ENCODE measurements around the gene ZNF212.

DNA sequence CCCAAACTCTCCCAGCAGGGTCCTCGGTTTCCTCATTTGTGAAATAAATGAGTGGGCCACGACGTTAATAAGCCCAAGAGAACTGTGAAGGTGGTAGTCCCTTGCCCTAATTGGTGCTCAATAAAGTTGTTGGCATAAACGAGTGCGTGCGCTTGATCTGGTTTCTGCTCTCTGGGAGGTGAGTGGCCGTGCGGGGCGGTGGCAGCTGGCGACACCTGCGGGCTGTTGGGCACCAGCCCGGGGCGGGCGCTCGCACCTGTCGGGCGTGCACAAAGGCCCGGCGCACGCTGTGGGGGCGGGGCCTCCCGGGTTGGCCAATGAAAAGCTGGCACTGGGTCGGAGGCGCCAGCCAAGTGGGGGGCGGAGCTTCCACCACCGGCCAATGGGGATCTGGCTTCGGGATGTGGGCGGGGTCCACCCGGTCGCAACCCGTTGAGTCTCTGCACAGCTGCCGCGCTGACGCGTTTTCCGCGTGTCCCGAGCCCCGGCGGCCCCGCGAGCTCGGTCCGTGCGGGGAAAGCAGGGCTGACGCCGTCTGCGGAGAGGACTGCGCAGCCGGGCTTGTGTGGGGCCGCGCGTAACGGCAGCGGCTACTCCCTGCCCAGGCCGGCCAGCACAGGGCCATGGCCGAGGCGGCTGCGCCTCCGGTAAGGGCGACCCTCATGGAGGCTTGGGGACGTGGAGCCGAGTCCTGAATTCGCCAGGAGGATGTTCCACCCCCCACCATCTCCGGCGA lies 45.6 kb downstream of the ZNF212 start:
- TF ChIP-seq NFIC (IDR thresholded peaks at IDR 0.05; ENCODE audit: borderline replicate concordance) (0 out of 2 replicates have a peak, but pooled peaks have one; percentile 11), EZH2phosphoT487 (IDR thresholded peaks at IDR 0.05; ENCODE audit: borderline replicate concordance, low read depth) (no peak), SMC3 (IDR thresholded peaks at IDR 0.05; ENCODE audit: low read depth, low read length) (no peak), POLR2AphosphoS5 (IDR thresholded peaks at IDR 0.05; ENCODE audit: low read depth, low read length) (peak; percentile 31; the same call in 1 of the 2 replicates), JUND (IDR thresholded peaks at IDR 0.05) (no peak), TAF1 (IDR thresholded peaks at IDR 0.05; ENCODE audit: borderline replicate concordance, low read depth, low read length) (no peak), MXI1 (IDR thresholded peaks at IDR 0.05; ENCODE audit: low read depth, low read length) (peak; percentile 55), YY1 (IDR thresholded peaks at IDR 0.05; ENCODE audit: low read depth) (no peak), EP300 (IDR thresholded peaks at IDR 0.05; ENCODE audit: borderline replicate concordance in 1 of 2, low read depth in 1 of 2, low read length in 1 of 2) (no peak)
- TF ChIP-seq, protein P1, sequence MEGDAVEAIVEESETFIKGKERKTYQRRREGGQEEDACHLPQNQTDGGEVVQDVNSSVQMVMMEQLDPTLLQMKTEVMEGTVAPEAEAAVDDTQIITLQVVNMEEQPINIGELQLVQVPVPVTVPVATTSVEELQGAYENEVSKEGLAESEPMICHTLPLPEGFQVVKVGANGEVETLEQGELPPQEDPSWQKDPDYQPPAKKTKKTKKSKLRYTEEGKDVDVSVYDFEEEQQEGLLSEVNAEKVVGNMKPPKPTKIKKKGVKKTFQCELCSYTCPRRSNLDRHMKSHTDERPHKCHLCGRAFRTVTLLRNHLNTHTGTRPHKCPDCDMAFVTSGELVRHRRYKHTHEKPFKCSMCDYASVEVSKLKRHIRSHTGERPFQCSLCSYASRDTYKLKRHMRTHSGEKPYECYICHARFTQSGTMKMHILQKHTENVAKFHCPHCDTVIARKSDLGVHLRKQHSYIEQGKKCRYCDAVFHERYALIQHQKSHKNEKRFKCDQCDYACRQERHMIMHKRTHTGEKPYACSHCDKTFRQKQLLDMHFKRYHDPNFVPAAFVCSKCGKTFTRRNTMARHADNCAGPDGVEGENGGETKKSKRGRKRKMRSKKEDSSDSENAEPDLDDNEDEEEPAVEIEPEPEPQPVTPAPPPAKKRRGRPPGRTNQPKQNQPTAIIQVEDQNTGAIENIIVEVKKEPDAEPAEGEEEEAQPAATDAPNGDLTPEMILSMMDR (IDR thresholded peaks at IDR 0.05): no peak
- TF ChIP-seq, protein P2, sequence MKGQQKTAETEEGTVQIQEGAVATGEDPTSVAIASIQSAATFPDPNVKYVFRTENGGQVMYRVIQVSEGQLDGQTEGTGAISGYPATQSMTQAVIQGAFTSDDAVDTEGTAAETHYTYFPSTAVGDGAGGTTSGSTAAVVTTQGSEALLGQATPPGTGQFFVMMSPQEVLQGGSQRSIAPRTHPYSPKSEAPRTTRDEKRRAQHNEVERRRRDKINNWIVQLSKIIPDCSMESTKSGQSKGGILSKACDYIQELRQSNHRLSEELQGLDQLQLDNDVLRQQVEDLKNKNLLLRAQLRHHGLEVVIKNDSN (IDR thresholded peaks at IDR 0.05; ENCODE audit: borderline replicate concordance, low read depth): no peak

Measured in SK-N-SH (cell line).